Esophagus muscularis mucosa (tissue), 4 donors: ENCODE measurements around the gene PDE1A. TPM values are rescaled to one million over a fixed set of nuclear protein-coding genes. Genes with fewer than 3 reads are reported as not detected.

Experiments used
- DNase-seq: peaks from one replicate; pipeline ENCODE4 v3.0.0-alpha.2; 2017; ENCODE audit errors: extremely low spot score
- H3K27ac ChIP-seq, 4 donors: fragments of 200-600 bp; sonication (generic); replicated peaks in 1 of 4; 1 replicate in 3 of 4; 2 replicates in 1 of 4; pipeline ENCODE4 v1.5.1; 2016 to 2019; ENCODE audit warnings: mild to moderate bottlenecking in 1 of 4
- H3K27me3 ChIP-seq, 4 donors: fragments of 200-600 bp; sonication (generic); one replicate each; pipeline versions ENCODE4 v1.5.1 to v1.6.0; 2016 to 2019
- H3K36me3 ChIP-seq, 4 donors: fragments of 200-600 bp; sonication (generic); one replicate each; pipeline ENCODE4 v1.5.1; 2016 to 2019
- H3K4me1 ChIP-seq, 4 donors: fragments of 200-600 bp; sonication (generic); one replicate each; pipeline ENCODE4 v1.5.1; 2016 to 2019
- H3K4me3 ChIP-seq, 4 donors: fragments of 200-600 bp; sonication (generic); 1 replicate in 2 of 4; 2 replicates in 2 of 4; pipeline ENCODE4 v1.5.1; 2016 to 2019; ENCODE audit warnings: mild to moderate bottlenecking in 4 of 4, moderate library complexity in 1 of 4
- H3K9me3 ChIP-seq, 4 donors: fragments of 200-600 bp; sonication (generic); 1 replicate in 3 of 4; 2 replicates in 1 of 4; pipeline ENCODE4 v1.5.1; 2016 to 2019
- EP300 ChIP-seq: sonication (generic); formaldehyde crosslinking; IDR thresholded peaks from one replicate; pipeline ENCODE4 v1.6.1; 2017; ENCODE audit warnings: antibody characterized with exemption
- POLR2A ChIP-seq: fragments of 450-650 bp; IDR thresholded peaks from one replicate; pipeline ENCODE4 v1.6.1; 2017; ENCODE audit warnings: antibody characterized with exemption, moderate library complexity, mild to moderate bottlenecking, low read depth
- POLR2AphosphoS5 ChIP-seq, 2 donors: sonication (generic); formaldehyde crosslinking; IDR thresholded peaks; one replicate each; pipeline ENCODE4 v1.6.1; 2017; ENCODE audit warnings: antibody characterized with exemption in 2 of 2
- WGBS: methylation state at CpG from one replicate; pipeline ENCODE4 v1.1.5; 2018; 5-methylcytosine and 5-hydroxymethylcytosine counted together
- intact Hi-C: fragments of 100-400 bp; cut with DNase I; formaldehyde crosslinking; loops from one replicate; pipeline ENCODE4 v1.15.1; 2023
- total RNA-seq, 4 donors: library from RNA; depleted of rRNA; stranded (reverse); fragments of >200 nt; gene quantifications; one replicate each; pipeline versions ENCODE4 v1.1.0 to v1.2.1, GENCODE V29; 2016
- TF ChIP-seq, protein P1 (sequence below), 3 experiments: fragments of 200-600 bp in 2 of 3; fragments of 450-650 bp in 1 of 3; sonication (generic) in 2 of 3; IDR thresholded peaks; one replicate each; pipeline ENCODE4 v1.5.1; 2017 to 2019; ENCODE audit warnings: antibody characterized with exemption in 3 of 3, mild to moderate bottlenecking in 2 of 3, moderate library complexity in 1 of 3

PDE1A gene
- total RNA-seq, 4 donors from 2014 or later = 10.2 to 13.6 (median 10.9) TPM

DNA sequence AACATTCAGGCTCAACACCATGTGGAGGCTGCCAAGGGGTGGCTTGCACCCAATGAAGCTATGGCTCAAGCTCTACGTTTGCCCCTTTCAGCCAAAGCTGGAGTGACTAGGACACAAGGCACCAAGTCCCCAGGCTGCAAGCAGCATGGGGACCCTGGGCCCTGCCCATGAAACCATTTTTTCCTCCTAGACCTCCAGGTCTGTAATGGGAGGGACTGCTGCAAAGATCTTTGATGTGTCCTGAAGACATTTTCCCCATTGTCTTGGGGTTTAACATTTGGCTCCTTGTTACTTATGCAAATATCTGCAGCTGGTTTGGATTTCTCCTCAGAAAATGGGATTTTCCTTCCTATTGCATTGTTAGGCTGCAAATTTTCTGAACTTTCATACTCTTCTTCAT lies 51.0 kb downstream of the PDE1A start:
- 100% methylated on average over 1 of the region's 1 CpG for WGBS
- intact Hi-C loops = no loop called here

DNA sequence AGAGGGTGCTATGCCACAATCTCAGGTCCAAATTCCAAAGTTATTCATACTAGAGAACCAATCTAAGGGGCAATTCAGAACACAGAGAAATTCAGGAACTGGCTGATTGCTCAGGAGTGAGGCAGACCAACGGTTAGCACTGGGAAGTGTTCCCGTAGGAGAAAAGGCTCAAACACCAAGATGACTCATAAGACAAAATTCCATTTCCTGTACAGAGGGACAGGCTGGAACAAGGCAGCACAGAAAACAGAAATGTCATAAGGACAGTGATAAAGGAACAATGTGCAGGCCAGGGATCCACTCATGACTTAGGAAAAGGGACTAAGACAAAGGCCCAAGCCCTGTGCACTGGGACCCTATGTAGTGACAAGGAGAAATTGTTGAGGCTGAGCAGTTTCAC lies 54.2 kb downstream of the PDE1A start:
- H3K9me3 ChIP-seq = peaks cover 0 to 18% (median 4%) of the 10 kb centered on the region in 4 donors
- no peak overlapping the region for H3K4me3 ChIP-seq
- H3K36me3 ChIP-seq = no peaks in the 10 kb centered on the region
- intact Hi-C loops = no loop called here
- H3K27ac ChIP-seq = peak overlapping the region; percentile 62 to 73 (median 65)
- 22% methylated on average over 2 of the region's 2 CpGs for WGBS
- peak; percentile 54 to 76 for TF ChIP-seq POLR2AphosphoS5 (IDR thresholded peaks at IDR 0.05)
- TF ChIP-seq EP300 = no peak
- no peak for TF ChIP-seq POLR2A
- TF ChIP-seq, protein P1, sequence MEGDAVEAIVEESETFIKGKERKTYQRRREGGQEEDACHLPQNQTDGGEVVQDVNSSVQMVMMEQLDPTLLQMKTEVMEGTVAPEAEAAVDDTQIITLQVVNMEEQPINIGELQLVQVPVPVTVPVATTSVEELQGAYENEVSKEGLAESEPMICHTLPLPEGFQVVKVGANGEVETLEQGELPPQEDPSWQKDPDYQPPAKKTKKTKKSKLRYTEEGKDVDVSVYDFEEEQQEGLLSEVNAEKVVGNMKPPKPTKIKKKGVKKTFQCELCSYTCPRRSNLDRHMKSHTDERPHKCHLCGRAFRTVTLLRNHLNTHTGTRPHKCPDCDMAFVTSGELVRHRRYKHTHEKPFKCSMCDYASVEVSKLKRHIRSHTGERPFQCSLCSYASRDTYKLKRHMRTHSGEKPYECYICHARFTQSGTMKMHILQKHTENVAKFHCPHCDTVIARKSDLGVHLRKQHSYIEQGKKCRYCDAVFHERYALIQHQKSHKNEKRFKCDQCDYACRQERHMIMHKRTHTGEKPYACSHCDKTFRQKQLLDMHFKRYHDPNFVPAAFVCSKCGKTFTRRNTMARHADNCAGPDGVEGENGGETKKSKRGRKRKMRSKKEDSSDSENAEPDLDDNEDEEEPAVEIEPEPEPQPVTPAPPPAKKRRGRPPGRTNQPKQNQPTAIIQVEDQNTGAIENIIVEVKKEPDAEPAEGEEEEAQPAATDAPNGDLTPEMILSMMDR (IDR thresholded peaks at IDR 0.05) = no peak
- no peak for DNase-seq
- H3K27me3 ChIP-seq = no peaks in the 10 kb centered on the region
- H3K4me1 ChIP-seq = peaks cover 6 to 13% (median 10%) of the 10 kb centered on the region in 4 donors

More for the DNA sequence above, 51.0 kb downstream of the PDE1A start:
- no peaks in the 10 kb centered on the region for H3K27me3 ChIP-seq
- TF ChIP-seq POLR2AphosphoS5 (IDR thresholded peaks at IDR 0.05) (no peak), EP300 (no peak), POLR2A (no peak)
- TF ChIP-seq, protein P1 (IDR thresholded peaks at IDR 0.05) = no peak
- H3K4me3 ChIP-seq = no peak overlapping the region
- H3K4me1 ChIP-seq = peaks cover 6 to 20% (median 18%) of the 10 kb centered on the region in 4 donors
- no peak overlapping the region for H3K27ac ChIP-seq
- no peak for DNase-seq
- peaks cover 0 to 18% (median 4%) of the 10 kb centered on the region in 4 donors for H3K9me3 ChIP-seq
- H3K36me3 ChIP-seq = no peaks in the 10 kb centered on the region

DNA sequence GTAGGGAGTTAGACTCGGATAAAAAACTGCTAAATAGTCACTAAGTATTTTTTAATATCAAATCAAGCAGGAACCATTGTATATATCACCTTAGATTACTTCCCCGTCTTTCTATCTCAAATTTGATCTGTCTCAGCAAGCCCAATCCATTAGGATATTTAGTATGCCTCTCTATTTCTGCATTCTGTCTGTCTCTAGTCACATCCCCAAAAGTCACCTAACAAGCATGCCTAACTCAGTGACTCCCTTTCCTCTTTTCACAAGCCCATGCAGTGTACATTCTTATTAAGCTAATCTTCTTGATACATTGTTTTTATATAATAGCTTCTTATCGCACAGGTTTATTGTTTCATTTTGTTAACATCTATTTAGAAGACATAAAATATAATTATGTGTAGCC lies 57.8 kb downstream of the PDE1A start:
- WGBS = 88% methylated on average over 3 of the region's 3 CpGs
- Histone ChIP-seq H3K27ac (peak overlapping the region in 1 of 4 donors; percentile 6), H3K4me1 (peaks cover 8 to 15% (median 12%) of the 10 kb centered on the region in 4 donors)

DNA sequence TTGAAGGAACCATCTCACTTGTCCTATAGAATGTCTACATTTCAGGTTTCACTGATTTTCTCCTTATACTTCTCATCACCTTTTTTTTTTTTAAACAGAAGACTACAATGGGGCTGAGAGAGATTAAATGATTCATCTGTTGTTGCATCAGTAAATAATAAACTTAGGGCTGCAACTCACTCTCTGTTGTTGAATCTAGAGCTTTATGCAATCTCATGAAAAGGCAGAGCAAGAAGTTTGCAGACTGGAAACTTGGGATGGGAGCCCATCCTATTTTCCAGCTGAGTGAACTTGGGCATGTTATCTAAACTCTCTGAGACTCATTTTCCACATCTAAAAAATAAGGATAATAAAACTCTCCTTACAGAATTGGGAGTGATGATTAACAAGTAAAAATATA lies 58.4 kb downstream of the PDE1A start:
- TF ChIP-seq EP300 (no peak), POLR2AphosphoS5 (IDR thresholded peaks at IDR 0.05) (no peak), POLR2A (no peak)
- TF ChIP-seq, protein P1 (IDR thresholded peaks at IDR 0.05) = no peak
- H3K27me3 ChIP-seq = no peaks in the 10 kb centered on the region
- no peaks in the 10 kb centered on the region for H3K36me3 ChIP-seq
- intact Hi-C loops = no loop called here
- H3K27ac ChIP-seq = peak overlapping the region in 2 of 4 donors; percentile 6 to 10
- H3K4me1 ChIP-seq = peaks cover 8 to 15% (median 12%) of the 10 kb centered on the region in 4 donors
- DNase-seq = no peak
- H3K4me3 ChIP-seq = no peak overlapping the region
- no peaks in the 10 kb centered on the region for H3K9me3 ChIP-seq

More for the DNA sequence above, 57.8 kb downstream of the PDE1A start:
- H3K27me3 ChIP-seq = no peaks in the 10 kb centered on the region
- no peaks in the 10 kb centered on the region for H3K9me3 ChIP-seq
- no peak overlapping the region for H3K4me3 ChIP-seq
- no peaks in the 10 kb centered on the region for H3K36me3 ChIP-seq
- intact Hi-C loops = no loop called here
- no peak for TF ChIP-seq EP300
- no peak for TF ChIP-seq POLR2A
- no peak for TF ChIP-seq POLR2AphosphoS5 (IDR thresholded peaks at IDR 0.05)
- TF ChIP-seq, protein P1 (IDR thresholded peaks at IDR 0.05) = no peak
- DNase-seq = no peak

DNA sequence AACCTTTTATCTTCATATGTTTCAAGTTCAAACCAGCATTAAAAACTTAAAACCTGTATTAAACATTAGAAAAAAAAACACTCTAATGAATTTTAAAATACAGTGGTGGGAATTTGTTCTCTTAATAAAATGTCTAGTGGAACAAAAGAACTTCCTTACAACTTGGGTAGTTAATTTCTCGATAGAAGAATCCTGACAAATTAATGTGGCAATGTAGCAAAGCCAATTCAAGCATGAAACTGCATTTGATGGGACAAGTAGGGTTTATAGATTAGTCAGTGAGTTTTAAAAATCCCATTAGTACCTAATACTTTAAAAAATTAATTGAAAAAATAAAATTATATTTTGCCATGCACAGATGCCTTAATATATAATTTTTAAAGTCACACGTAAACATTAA lies 59.4 kb downstream of the PDE1A start:
- 98% methylated on average over 2 of the region's 2 CpGs for WGBS
- peaks cover 3 to 6% (median 5%) of the 10 kb centered on the region in 4 donors for H3K4me1 ChIP-seq
- DNase-seq = no peak
- H3K4me3 ChIP-seq = no peak overlapping the region
- TF ChIP-seq, protein P1 (IDR thresholded peaks at IDR 0.05) = no peak
- TF ChIP-seq POLR2AphosphoS5 (IDR thresholded peaks at IDR 0.05) (no peak), EP300 (no peak), POLR2A (no peak)
- H3K27me3 ChIP-seq = no peaks in the 10 kb centered on the region
- no peaks in the 10 kb centered on the region for H3K9me3 ChIP-seq
- intact Hi-C loops = no loop called here
- H3K36me3 ChIP-seq = no peaks in the 10 kb centered on the region
- H3K27ac ChIP-seq = peak overlapping the region in 2 of 4 donors; percentile 40 to 44
